Measurements from ENCODE around the gene SLC39A11.

SLC39A11 gene

GRCh38 chr17:72691586-72691985 lies 400.9 kb downstream of the SLC39A11 start:
- DNase-seq (ENCODE audit: low read depth, low spot score): no peak

- no peak for DNase-seq (ENCODE audit: low read depth, low spot score)
Observed at GRCh38 chr17:72691017-72691416, 401.5 kb downstream of the SLC39A11 start.

GRCh38 chr17:72687886-72688285 lies 404.6 kb downstream of the SLC39A11 start:
- no peak for DNase-seq (ENCODE audit: low read depth, low spot score)

GRCh38 chr17:72684405-72685020 lies 408.0 kb downstream of the SLC39A11 start:
- DNase-seq (ENCODE audit: low read depth, low spot score): no peak

- no peak for DNase-seq (ENCODE audit: low read depth, low spot score)
Observed at GRCh38 chr17:72683506-72684404, 408.7 kb downstream of the SLC39A11 start.

- DNase-seq (ENCODE audit: low read depth, low spot score): no peak
Observed at GRCh38 chr17:72682605-72683004, 409.9 kb downstream of the SLC39A11 start.

GRCh38 chr17:72681844-72682243 lies 410.6 kb downstream of the SLC39A11 start:
- no peak for DNase-seq (ENCODE audit: low read depth, low spot score)

GRCh38 chr17:72677714-72678390 lies 414.6 kb downstream of the SLC39A11 start:
- DNase-seq (ENCODE audit: low read depth, low spot score): no peak

- DNase-seq (ENCODE audit: low read depth, low spot score): no peak
Observed at GRCh38 chr17:72677108-72677507, 415.4 kb downstream of the SLC39A11 start.

- DNase-seq (ENCODE audit: low read depth, low spot score): no peak
Observed at GRCh38 chr17:72672729-72673128, 419.8 kb downstream of the SLC39A11 start.

- no peak for DNase-seq (ENCODE audit: low read depth, low spot score)
Observed at GRCh38 chr17:72671016-72671415, 421.5 kb downstream of the SLC39A11 start.

- no peak for DNase-seq (ENCODE audit: low read depth, low spot score)
Observed at GRCh38 chr17:72667096-72668063, 425.1 kb downstream of the SLC39A11 start.

GRCh38 chr17:72665852-72666851 lies 426.3 kb downstream of the SLC39A11 start:
- DNase-seq (ENCODE audit: low read depth, low spot score): no peak

- DNase-seq (ENCODE audit: low read depth, low spot score): no peak
Observed at GRCh38 chr17:72662827-72663190, 429.7 kb downstream of the SLC39A11 start.

GRCh38 chr17:72661945-72662826 lies 430.3 kb downstream of the SLC39A11 start:
- DNase-seq (ENCODE audit: low read depth, low spot score): no peak

GRCh38 chr17:72661116-72661944 lies 431.2 kb downstream of the SLC39A11 start:
- DNase-seq (ENCODE audit: low read depth, low spot score): no peak

GRCh38 chr17:72660274-72661115 lies 432.0 kb downstream of the SLC39A11 start:
- DNase-seq (ENCODE audit: low read depth, low spot score): no peak
